ENCODE data around the gene ST6GALNAC2.
"Not testable (repeated sequence)": the region's sequence is repeated elsewhere in the genome, so short reads cannot be mapped to it uniquely, and the experiment has no call there.

ST6GALNAC2 gene

DNA sequence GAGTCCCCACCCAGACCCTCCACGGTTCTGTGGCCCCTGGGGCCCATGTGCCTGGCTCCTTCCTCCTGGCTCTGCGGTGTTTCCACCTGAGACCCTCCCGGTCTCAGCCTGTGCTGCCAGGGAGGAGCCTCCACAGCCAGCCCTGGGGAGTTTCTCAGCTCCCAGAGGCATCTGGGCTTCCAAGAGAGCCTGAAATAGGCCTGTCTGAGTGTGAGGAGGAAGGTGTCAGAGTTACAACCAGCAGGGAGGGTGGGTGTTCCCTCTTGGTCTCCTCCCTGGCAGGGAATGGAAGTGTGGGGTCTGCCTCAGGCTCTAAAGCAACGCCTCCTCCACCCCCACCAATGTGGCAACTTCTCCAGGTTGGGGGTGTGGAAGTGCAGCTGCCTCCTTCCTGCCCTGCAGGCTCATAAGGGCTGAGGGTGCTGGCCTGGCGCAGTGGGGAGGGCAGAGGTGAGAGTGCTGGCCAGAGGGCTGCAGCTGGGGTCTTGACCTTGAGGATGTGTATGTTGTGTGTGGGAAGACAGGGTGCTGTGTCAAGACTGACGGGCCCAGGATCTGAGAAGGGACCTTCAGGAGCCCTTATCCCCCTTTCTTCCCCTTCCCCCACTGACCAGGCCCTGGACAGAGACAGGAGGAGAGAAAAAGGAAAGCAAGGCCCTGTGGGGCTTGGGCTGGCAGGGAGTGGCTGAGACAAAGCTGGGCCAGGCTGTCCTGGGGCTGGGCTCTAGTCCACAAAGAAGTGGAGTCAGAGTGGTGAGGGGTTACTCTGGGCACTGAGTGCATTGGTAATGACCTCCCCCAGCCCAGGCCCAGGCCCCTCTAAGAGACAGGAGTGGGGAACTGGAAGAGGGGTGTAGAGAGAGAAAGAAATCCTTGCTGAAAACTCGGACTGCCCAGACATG is 50.6 kb downstream of the ST6GALNAC2 start:
- TF ChIP-seq, protein P1, sequence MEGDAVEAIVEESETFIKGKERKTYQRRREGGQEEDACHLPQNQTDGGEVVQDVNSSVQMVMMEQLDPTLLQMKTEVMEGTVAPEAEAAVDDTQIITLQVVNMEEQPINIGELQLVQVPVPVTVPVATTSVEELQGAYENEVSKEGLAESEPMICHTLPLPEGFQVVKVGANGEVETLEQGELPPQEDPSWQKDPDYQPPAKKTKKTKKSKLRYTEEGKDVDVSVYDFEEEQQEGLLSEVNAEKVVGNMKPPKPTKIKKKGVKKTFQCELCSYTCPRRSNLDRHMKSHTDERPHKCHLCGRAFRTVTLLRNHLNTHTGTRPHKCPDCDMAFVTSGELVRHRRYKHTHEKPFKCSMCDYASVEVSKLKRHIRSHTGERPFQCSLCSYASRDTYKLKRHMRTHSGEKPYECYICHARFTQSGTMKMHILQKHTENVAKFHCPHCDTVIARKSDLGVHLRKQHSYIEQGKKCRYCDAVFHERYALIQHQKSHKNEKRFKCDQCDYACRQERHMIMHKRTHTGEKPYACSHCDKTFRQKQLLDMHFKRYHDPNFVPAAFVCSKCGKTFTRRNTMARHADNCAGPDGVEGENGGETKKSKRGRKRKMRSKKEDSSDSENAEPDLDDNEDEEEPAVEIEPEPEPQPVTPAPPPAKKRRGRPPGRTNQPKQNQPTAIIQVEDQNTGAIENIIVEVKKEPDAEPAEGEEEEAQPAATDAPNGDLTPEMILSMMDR (IDR thresholded peaks at IDR 0.05; ENCODE audit: borderline replicate concordance, insufficient read depth, low read depth, low read length), result no peak

DNA sequence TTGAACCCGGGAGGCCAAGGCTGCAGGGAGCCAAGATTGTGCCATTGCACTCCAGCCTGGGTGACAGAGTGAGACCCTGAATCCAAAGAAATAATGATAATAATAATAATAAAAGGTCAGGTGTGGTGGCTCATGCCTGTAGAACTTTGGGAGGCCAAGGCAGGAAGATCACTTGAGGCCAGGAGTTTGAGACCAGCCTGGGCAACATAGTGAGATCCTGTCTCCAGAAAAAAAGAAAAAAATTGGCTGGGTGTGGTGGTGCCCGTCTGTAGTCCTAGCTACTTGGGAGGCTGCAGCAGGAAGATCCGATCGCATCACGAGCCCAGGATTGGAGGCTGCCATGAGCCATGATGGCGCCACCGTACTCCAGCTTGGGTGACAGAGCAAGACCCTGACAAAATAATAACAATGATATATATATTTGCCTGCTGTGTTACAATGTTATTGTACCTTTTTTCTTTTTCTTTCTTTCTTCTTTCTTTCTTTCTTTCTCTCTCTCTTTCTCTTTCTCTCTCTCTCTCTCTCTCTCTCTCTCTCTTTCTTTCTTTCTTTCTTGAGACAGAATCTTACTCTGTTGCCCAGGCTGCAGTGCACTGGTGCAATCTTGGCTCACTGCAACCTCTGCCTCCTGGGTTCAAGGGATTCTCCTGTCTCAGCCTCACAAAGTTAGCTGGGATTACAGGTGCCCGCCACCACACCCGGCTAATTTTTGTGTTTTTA is 51.9 kb downstream of the ST6GALNAC2 start:
- not testable (repeated sequence) for H3K4me3 ChIP-seq (ENCODE audit: low read depth, low read length)

More for the DNA sequence above, 50.6 kb downstream of the ST6GALNAC2 start:
- H3K4me3 ChIP-seq (ENCODE audit: low read depth, low read length), result no peak overlapping the region

DNA sequence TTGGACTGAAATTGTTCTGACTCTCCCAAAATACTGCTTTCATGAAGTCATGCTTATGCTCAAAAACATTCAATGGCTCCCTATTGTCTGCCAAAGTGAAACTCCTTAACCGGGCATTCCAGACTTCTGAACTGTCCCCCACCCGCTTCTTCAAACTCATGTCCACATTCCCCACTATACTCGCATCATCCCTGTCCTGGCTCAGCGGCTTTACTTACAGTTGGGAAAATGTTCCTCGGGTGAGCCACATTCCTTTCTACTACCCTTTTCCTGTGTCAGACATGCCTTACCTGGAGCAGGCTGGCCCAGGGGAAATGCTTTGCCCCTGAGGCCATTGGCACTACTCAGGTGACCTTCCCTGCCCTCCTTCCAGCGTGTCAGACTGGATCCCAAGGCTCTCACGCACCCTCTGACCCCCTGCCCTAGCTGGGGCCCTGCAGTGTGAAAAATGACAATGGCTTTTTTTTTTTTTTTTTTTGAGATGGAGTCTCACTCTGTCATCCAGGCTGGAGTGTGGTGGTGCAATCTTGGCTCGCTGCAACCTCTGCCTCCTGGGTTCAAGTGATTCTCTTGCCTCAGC is 53.5 kb downstream of the ST6GALNAC2 start:
- TF ChIP-seq, protein P1 (IDR thresholded peaks at IDR 0.05; ENCODE audit: borderline replicate concordance, insufficient read depth, low read depth, low read length), result no peak
- H3K4me3 ChIP-seq (ENCODE audit: low read depth, low read length), result no peak overlapping the region

DNA sequence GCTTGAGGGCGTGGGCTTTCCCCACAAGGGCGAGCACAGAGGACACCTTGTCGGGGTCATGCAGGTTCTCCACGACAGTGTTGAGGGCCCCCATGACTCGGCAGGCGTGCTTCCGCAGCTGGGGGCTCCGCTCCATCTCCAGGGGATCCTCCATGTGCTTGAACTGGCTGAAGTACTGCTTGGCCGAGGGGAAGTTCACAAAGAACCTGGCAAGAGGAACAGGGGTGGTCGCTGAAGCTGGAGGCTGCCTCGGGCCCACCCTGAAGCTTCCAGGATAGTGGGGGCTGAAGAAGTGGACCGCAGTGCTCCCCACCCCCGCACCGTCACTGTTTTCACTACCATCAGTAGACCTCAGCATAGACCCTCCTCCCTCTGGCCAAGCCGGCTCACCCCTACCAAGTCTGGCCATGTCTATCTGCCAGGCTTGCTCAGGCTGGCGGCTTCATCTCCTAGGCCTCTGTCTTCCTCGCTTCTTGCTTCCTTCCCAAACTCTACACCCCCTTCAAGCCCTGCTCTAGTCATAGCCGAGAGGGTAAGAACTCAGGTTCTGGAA is 54.1 kb downstream of the ST6GALNAC2 start:
- TF ChIP-seq, protein P1 (IDR thresholded peaks at IDR 0.05; ENCODE audit: borderline replicate concordance, insufficient read depth, low read depth, low read length), result no peak

DNA sequence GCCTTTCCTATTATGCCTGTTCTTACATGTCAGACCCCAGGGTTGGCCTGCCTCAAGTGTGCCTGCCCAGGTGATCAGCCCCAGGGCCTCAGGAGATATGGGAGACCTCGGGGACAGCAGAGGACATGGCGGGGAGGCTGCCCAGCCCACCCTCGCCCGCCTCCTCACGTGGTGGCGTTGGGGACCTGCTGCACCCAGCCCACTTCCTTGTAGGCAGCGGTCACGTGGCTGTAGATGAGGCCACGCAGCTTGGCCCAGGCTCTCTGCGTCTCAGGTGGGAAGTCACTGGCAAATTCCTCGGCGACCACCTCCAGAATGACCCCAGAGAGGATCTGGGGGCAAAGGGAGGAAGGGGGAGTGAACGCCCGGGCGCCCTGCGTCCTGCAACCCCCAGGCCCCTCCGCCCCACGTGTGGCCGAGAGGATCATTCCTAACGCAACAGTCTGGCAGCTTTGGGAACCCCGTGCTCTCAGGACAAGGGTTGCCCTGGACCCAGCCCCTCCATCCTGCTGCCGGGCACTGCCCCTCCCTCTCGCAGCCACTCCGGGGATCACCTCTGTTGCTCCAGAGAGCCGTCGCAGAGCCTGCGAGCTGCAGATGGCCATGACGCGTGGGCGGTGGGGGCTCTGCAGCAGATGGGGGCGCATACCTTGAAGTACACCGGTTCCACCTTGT is 54.7 kb downstream of the ST6GALNAC2 start:
- no peak overlapping the region for H3K4me3 ChIP-seq (ENCODE audit: low read depth, low read length)
- TF ChIP-seq, protein P1 (IDR thresholded peaks at IDR 0.05; ENCODE audit: borderline replicate concordance, insufficient read depth, low read depth, low read length), result no peak

More for the DNA sequence above, 54.1 kb downstream of the ST6GALNAC2 start:
- H3K4me3 ChIP-seq (ENCODE audit: low read depth, low read length), result no peak overlapping the region

DNA sequence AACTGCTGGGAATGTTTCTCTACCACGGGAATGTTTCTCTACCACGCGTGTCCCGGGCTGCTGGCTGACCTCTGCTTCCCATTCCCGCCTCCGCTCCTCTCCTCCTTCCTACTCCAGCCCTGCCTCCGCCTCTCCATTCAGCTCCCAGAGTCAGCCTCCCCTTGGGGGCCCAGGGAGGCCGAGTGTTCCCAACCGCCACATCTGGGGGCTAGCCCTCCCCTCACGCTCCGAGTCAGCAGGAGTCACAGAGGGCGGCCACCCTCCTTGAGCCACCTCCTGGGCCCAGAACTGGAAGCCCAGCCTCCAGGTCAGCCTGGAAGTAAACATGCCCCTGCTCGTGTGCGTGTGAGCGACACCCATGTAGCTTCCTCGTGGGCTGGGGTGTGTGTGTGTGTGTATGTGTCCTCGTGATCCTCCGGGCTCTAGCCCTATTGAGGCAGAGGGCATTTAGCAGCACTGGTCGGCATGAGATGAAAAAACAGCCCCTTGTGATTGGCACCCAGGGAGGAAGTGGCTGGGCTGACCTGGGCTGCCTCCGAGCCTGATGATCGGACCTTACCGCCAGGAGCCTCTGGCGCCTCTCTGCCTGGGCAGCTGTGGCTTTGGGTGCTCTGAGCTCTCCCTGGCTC is 55.5 kb downstream of the ST6GALNAC2 start:
- no peak overlapping the region for H3K4me3 ChIP-seq (ENCODE audit: low read depth, low read length)

More for the DNA sequence above, 55.5 kb downstream of the ST6GALNAC2 start:
- TF ChIP-seq, protein P1 (IDR thresholded peaks at IDR 0.05; ENCODE audit: borderline replicate concordance, insufficient read depth, low read depth, low read length), result no peak
